Neuronal stem cell (in vitro differentiated cells): ENCODE results near the gene ZBTB46.

Source experiments
- DNase-seq: peaks from one replicate; pipeline ENCODE4 v3.0.0-alpha.2; 2013; ENCODE audit warnings: low spot score
- H2AFZ ChIP-seq: one replicate; pipeline ENCODE4 v1.6.1; 2013; ENCODE audit warnings: mild to moderate bottlenecking, low read length, inconsistent platforms
- H2AK5ac ChIP-seq: 2 replicates; pipeline ENCODE4 v1.6.1; 2013; ENCODE audit warnings: low read depth, mild to moderate bottlenecking, inconsistent platforms, low read length, moderate library complexity, mixed read lengths
- H2BK120ac ChIP-seq: 2 replicates; pipeline ENCODE4 v1.6.1; 2013; ENCODE audit warnings: low read depth, mild to moderate bottlenecking, inconsistent platforms, low read length, moderate library complexity, mixed read lengths
- H2BK12ac ChIP-seq: one replicate; pipeline ENCODE4 v1.6.1; 2013; ENCODE audit warnings: low read length, inconsistent platforms
- H2BK15ac ChIP-seq: 2 replicates; pipeline ENCODE4 v1.6.1; 2013; ENCODE audit warnings: mild to moderate bottlenecking, low read length, inconsistent platforms, mixed read lengths
- H2BK5ac ChIP-seq: one replicate; pipeline ENCODE4 v1.6.1; 2013; ENCODE audit warnings: inconsistent platforms, mild to moderate bottlenecking, low read length, moderate library complexity
- H3K14ac ChIP-seq: one replicate; pipeline ENCODE4 v1.6.1; 2013; ENCODE audit warnings: low read length, inconsistent platforms
- H3K18ac ChIP-seq: 2 replicates; pipeline ENCODE4 v1.6.1; 2013; ENCODE audit warnings: low read length, inconsistent platforms
- H3K23ac ChIP-seq: 2 replicates; pipeline ENCODE4 v1.6.1; 2013; ENCODE audit warnings: low read depth, mild to moderate bottlenecking, mixed read lengths, low read length, inconsistent platforms; ENCODE audit not compliant: poor library complexity
- H3K27ac ChIP-seq: replicated peaks from 3 replicates; pipeline ENCODE4 v1.5.1; 2013; ENCODE audit warnings: low read length, inconsistent platforms
- H3K27me3 ChIP-seq, 3 experiments: 2 replicates each; pipeline ENCODE4 v1.6.1; 2013; ENCODE audit warnings: low read length in 3 of 3, mild to moderate bottlenecking in 2 of 3, inconsistent platforms in 1 of 3, low read depth in 1 of 3, mixed read lengths in 1 of 3, moderate library complexity in 1 of 3; ENCODE audit not compliant: control insufficient read depth in 3 of 3, insufficient read depth in 3 of 3
- H3K36me3 ChIP-seq, 2 donors: replicated peaks in 1 of 2; 2 replicates each; pipeline ENCODE4 v1.6.1; 2013; ENCODE audit warnings: low read length in 2 of 2; ENCODE audit not compliant: control insufficient read depth in 2 of 2, insufficient read depth in 2 of 2
- H3K4ac ChIP-seq: 2 replicates; pipeline ENCODE4 v1.6.1; 2013; ENCODE audit warnings: inconsistent platforms, mild to moderate bottlenecking, low read length, moderate library complexity
- H3K4me1 ChIP-seq, 2 donors: 1 replicate in 1 of 2; 2 replicates in 1 of 2; pipeline ENCODE4 v1.6.1; 2013; ENCODE audit warnings: low read length in 2 of 2, low read depth in 1 of 2; ENCODE audit not compliant: control insufficient read depth in 2 of 2, insufficient read depth in 1 of 2
- H3K4me2 ChIP-seq: one replicate; pipeline ENCODE4 v1.6.1; 2013; ENCODE audit warnings: mild to moderate bottlenecking, low read length, inconsistent platforms; ENCODE audit not compliant: insufficient read depth, poor library complexity, severe bottlenecking
- H3K4me3 ChIP-seq, 2 donors: 2 replicates each; pipeline ENCODE4 v1.5.1; 2013; ENCODE audit warnings: low read length in 2 of 2, mild to moderate bottlenecking in 2 of 2, inconsistent platforms in 1 of 2, moderate library complexity in 1 of 2
- H3K79me1 ChIP-seq: one replicate; pipeline ENCODE4 v1.6.1; 2013; ENCODE audit warnings: low read depth, mild to moderate bottlenecking, inconsistent platforms, low read length, moderate library complexity
- H3K9ac ChIP-seq: one replicate; pipeline ENCODE4 v1.6.1; 2013; ENCODE audit warnings: mild to moderate bottlenecking, low read depth, low read length, inconsistent platforms; ENCODE audit not compliant: poor library complexity
- H3K9me3 ChIP-seq, 2 donors: replicated peaks in 1 of 2; 2 replicates each; pipeline versions ENCODE3 to v1.6.1; 2013; ENCODE audit warnings: low read length in 2 of 2, mild to moderate bottlenecking in 2 of 2, inconsistent platforms in 1 of 2, low read depth in 1 of 2, mixed read lengths in 1 of 2, moderate library complexity in 1 of 2; ENCODE audit not compliant: control insufficient read depth in 2 of 2, insufficient read depth in 1 of 2
- H4K8ac ChIP-seq: one replicate; pipeline ENCODE4 v1.6.1; 2013; ENCODE audit warnings: low read depth, mild to moderate bottlenecking, inconsistent platforms, low read length, moderate library complexity
- H4K91ac ChIP-seq: one replicate; pipeline ENCODE4 v1.6.1; 2013; ENCODE audit warnings: low read length, low read depth, mild to moderate bottlenecking, inconsistent platforms; ENCODE audit not compliant: poor library complexity
- WGBS, 2 donors: extraction: QIAGEN DNeasy Blood & Tissue Kit; methylation state at CpG; one replicate each; pipeline ENCODE4 v1.1.7; 2013; ENCODE audit warnings: missing lambda C conversion rate in 2 of 2, mixed read lengths in 1 of 2; ENCODE audit not compliant: insufficient read length in 2 of 2, insufficient replicate concordance in 1 of 2; ENCODE audit errors: extremely low coverage in 2 of 2; 5-methylcytosine and 5-hydroxymethylcytosine counted together

Gene ZBTB46

GRCh38 chr20:63773571-63774241, 57.4 kb downstream of the ZBTB46 start:
- H3K36me3 ChIP-seq: peaks cover 1 to 43% of the 10 kb centered on the region in 2 donors
- no peak overlapping the region for H2BK5ac ChIP-seq
- H3K4me3 ChIP-seq: no peak overlapping the region
- H3K14ac ChIP-seq: no peak overlapping the region
- H2AK5ac ChIP-seq: no peak overlapping the region
- DNase-seq: no peak
- no peak overlapping the region for H2BK12ac ChIP-seq
- H3K27ac ChIP-seq: no peak overlapping the region
- no peak overlapping the region for H2BK120ac ChIP-seq
- no peak overlapping the region for H4K91ac ChIP-seq
- no peak overlapping the region for H3K18ac ChIP-seq
- no peaks in the 10 kb centered on the region for H3K27me3 ChIP-seq
- H3K4me1 ChIP-seq: peaks cover 8 to 10% of the 10 kb centered on the region in 2 donors
- no peak overlapping the region for H4K8ac ChIP-seq
- H3K4me2 ChIP-seq: no peak overlapping the region
- no peak overlapping the region for H3K4ac ChIP-seq
- WGBS, 2 donors: no CpG with 5 or more reads among the region's 33 CpGs
- peaks cover 12% of the 10 kb centered on the region for H3K79me1 ChIP-seq
- no peak overlapping the region for H3K9ac ChIP-seq
- H3K9me3 ChIP-seq: no peaks in the 10 kb centered on the region
- H2BK15ac ChIP-seq: no peak overlapping the region
- no peak overlapping the region for H2AFZ ChIP-seq
- H3K23ac ChIP-seq: no peak overlapping the region

- H3K27me3 ChIP-seq: no peaks in the 10 kb centered on the region
- no peak overlapping the region for H3K27ac ChIP-seq
- H3K4me3 ChIP-seq: no peak overlapping the region
- no peak overlapping the region for H4K91ac ChIP-seq
- no peak overlapping the region for H2AFZ ChIP-seq
- H2BK5ac ChIP-seq: no peak overlapping the region
- H3K4me1 ChIP-seq: peaks cover 8% of the 10 kb centered on the region in 2 donors
- no peak overlapping the region for H4K8ac ChIP-seq
- peaks cover 1 to 49% of the 10 kb centered on the region in 2 donors for H3K36me3 ChIP-seq
- H2AK5ac ChIP-seq: no peak overlapping the region
- peak overlapping the region; percentile 21 for H3K9ac ChIP-seq
- no peaks in the 10 kb centered on the region for H3K9me3 ChIP-seq
- H3K14ac ChIP-seq: no peak overlapping the region
- no peak for DNase-seq
- no peak overlapping the region for H2BK12ac ChIP-seq
- H3K4me2 ChIP-seq: no peak overlapping the region
- H3K23ac ChIP-seq: peak overlapping the region; percentile 31
- no CpG with 5 or more reads among the region's 20 CpGs for WGBS, 2 donors
- no peak overlapping the region for H2BK120ac ChIP-seq
- no peak overlapping the region for H2BK15ac ChIP-seq
- H3K18ac ChIP-seq: no peak overlapping the region
- peaks cover 12% of the 10 kb centered on the region for H3K79me1 ChIP-seq
- no peak overlapping the region for H3K4ac ChIP-seq
Observed at GRCh38 chr20:63772781-63773518, 58.1 kb downstream of the ZBTB46 start.

GRCh38 chr20:63771046-63771707, 59.9 kb downstream of the ZBTB46 start:
- H2AFZ ChIP-seq: no peak overlapping the region
- H2BK120ac ChIP-seq: no peak overlapping the region
- H3K9ac ChIP-seq: no peak overlapping the region
- DNase-seq: no peak
- H3K27ac ChIP-seq: no peak overlapping the region
- no peak overlapping the region for H3K23ac ChIP-seq
- H3K14ac ChIP-seq: no peak overlapping the region
- no peaks in the 10 kb centered on the region for H3K9me3 ChIP-seq
- no peak overlapping the region for H3K4me2 ChIP-seq
- peak overlapping the region; percentile 17 for H4K8ac ChIP-seq
- H3K79me1 ChIP-seq: peaks cover 9% of the 10 kb centered on the region
- H3K18ac ChIP-seq: no peak overlapping the region
- H3K36me3 ChIP-seq: peaks cover 1 to 61% of the 10 kb centered on the region in 2 donors
- H2BK12ac ChIP-seq: no peak overlapping the region
- no peak overlapping the region for H3K4me3 ChIP-seq
- H2BK5ac ChIP-seq: no peak overlapping the region
- H4K91ac ChIP-seq: no peak overlapping the region
- H3K4me1 ChIP-seq: peaks cover 8% of the 10 kb centered on the region in 2 donors
- H2AK5ac ChIP-seq: no peak overlapping the region
- WGBS, 2 donors: no CpG with 5 or more reads among the region's 52 CpGs
- H2BK15ac ChIP-seq: no peak overlapping the region
- no peak overlapping the region for H3K4ac ChIP-seq
- H3K27me3 ChIP-seq: no peaks in the 10 kb centered on the region

DNA sequence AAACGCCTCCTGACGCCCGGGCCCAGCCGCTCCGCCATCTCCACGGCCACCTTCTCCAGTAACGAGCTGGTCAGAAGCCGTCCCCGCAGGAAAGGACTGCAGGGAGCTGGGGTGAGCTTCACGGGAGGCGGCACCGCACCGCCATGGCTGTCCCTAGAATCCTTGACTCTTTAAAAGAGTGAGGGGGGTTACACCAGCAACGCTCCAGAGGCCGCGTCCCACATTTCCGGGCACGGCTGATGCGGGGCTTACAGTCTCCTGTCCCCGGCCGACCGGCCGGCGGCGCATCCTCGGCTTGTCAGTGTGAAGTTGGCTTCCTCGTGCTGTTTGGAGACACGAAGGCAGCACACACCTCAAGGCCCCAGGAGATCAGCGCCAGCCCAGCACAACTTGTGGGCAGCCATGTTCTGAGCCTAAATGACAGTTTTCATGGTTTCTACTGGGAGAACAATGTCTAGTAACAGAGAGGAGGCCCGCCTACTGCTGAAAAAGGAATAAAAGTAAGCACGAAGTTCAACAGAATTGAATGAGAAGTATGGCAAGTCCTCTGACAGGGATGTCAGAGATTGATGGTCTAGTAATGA, 61.1 kb downstream of the ZBTB46 start:
- H2BK5ac ChIP-seq: no peak overlapping the region
- H3K27me3 ChIP-seq: no peaks in the 10 kb centered on the region
- H3K9ac ChIP-seq: no peak overlapping the region
- H3K4me1 ChIP-seq: peaks cover 1 to 2% of the 10 kb centered on the region in 2 donors
- H2BK120ac ChIP-seq: no peak overlapping the region
- H4K91ac ChIP-seq: no peak overlapping the region
- no CpG with 5 or more reads among the region's 31 CpGs for WGBS, 2 donors
- H3K23ac ChIP-seq: no peak overlapping the region
- no peak overlapping the region for H4K8ac ChIP-seq
- H2AK5ac ChIP-seq: no peak overlapping the region
- H3K79me1 ChIP-seq: peaks cover 9% of the 10 kb centered on the region
- H3K4me3 ChIP-seq: no peak overlapping the region
- no peak overlapping the region for H2BK15ac ChIP-seq
- H3K36me3 ChIP-seq: peaks cover 3 to 62% of the 10 kb centered on the region in 2 donors
- H3K4me2 ChIP-seq: no peak overlapping the region
- H2BK12ac ChIP-seq: no peak overlapping the region
- no peak overlapping the region for H3K14ac ChIP-seq
- H3K18ac ChIP-seq: no peak overlapping the region
- H2AFZ ChIP-seq: no peak overlapping the region
- no peak overlapping the region for H3K4ac ChIP-seq
- DNase-seq: no peak
- no peaks in the 10 kb centered on the region for H3K9me3 ChIP-seq
- no peak overlapping the region for H3K27ac ChIP-seq
